OCI-LY3 (cell line): Measurements from ENCODE around the gene TMCC1.

ENCODE experiments used
- CTCF ChIP-seq: fragments of 200-600, 300-600 bp; sonication (generic); IDR thresholded peaks from 2 replicates; pipeline ENCODE4 v1.5.1; 2014; ENCODE audit warnings: antibody characterized with exemption, low read length, low read depth
- EZH2phosphoT487 ChIP-seq: fragments of 200-600 bp; shearing (Covaris generic); IDR thresholded peaks from 2 replicates; pipeline ENCODE4 v1.6.1; 2018; ENCODE audit warnings: antibody characterized with exemption, mixed run types, low read depth

- TF ChIP-seq CTCF (no peak), EZH2phosphoT487 (no peak)
These were observed 71.3 kb downstream of the TMCC1 start for GRCh38 chr3:129822241-129822640.
